HL-60 (cell line): Measurements from ENCODE around the gene TBC1D22A.

Experiments
- DNase-seq, 2 experiments: peaks; one replicate each; pipeline ENCODE4 v3.0.0-alpha.2; 2010 to 2020; ENCODE audit warnings: low read depth in 1 of 2, low spot score in 1 of 2
- H3K27ac ChIP-seq: fragments of 250-450 bp; sonication (Bioruptor Pico); replicated peaks from 2 replicates; pipeline ENCODE4 v1.5.1; 2020; ENCODE audit warnings: mild to moderate bottlenecking, moderate library complexity
- H3K27me3 ChIP-seq: fragments of 250-450 bp; sonication (Bioruptor Pico); 2 replicates; pipeline ENCODE4 v1.5.1; 2021; ENCODE audit warnings: mild to moderate bottlenecking, moderate library complexity; ENCODE audit not compliant: insufficient read depth, poor library complexity, severe bottlenecking
- H3K4me3 ChIP-seq: replicated peaks from 2 replicates; pipeline ENCODE4 v1.5.1; 2011; ENCODE audit warnings: mild to moderate bottlenecking, control low read depth, low read length; ENCODE audit not compliant: insufficient read depth
- CTCF ChIP-seq: IDR thresholded peaks from one replicate; pipeline ENCODE4 v1.5.1; 2011; ENCODE audit warnings: low read length, control low read depth, inconsistent platforms; ENCODE audit not compliant: insufficient read depth
- GABPA ChIP-seq: IDR thresholded peaks from 2 replicates; pipeline ENCODE4 v1.6.1; 2012; ENCODE audit warnings: low read depth
- POLR2AphosphoS5 ChIP-seq: IDR thresholded peaks from 2 replicates; pipeline ENCODE4 v1.6.1; 2012; ENCODE audit warnings: low read depth
- REST ChIP-seq: IDR thresholded peaks from 2 replicates; pipeline ENCODE4 v1.6.1; 2012; ENCODE audit warnings: low read depth; ENCODE audit not compliant: insufficient replicate concordance
- SPI1 ChIP-seq: IDR thresholded peaks from 2 replicates; pipeline ENCODE4 v1.6.1; 2012; ENCODE audit warnings: low read depth, mild to moderate bottlenecking, borderline replicate concordance

TBC1D22A gene

GRCh38 chr22:47123827-47124442, 361.5 kb downstream of the TBC1D22A start:
- Histone ChIP-seq H3K27ac (no peak overlapping the region), H3K4me3 (no peak overlapping the region), H3K27me3 (no peaks in the 10 kb centered on the region)
- no peak for DNase-seq
- TF ChIP-seq CTCF (no peak), REST (no peak), POLR2AphosphoS5 (no peak), SPI1 (no peak), GABPA (no peak)

- Histone ChIP-seq H3K27ac (no peak overlapping the region), H3K4me3 (no peak overlapping the region), H3K27me3 (no peaks in the 10 kb centered on the region)
- TF ChIP-seq REST (no peak), GABPA (no peak), SPI1 (no peak), POLR2AphosphoS5 (no peak), CTCF (no peak)
- no peak for DNase-seq
These were observed 362.0 kb downstream of the TBC1D22A start for GRCh38 chr22:47124451-47124881.

GRCh38 chr22:47124961-47125360, 362.5 kb downstream of the TBC1D22A start:
- H3K27ac ChIP-seq: no peak overlapping the region

More at GRCh38 chr22:47124961-47125360, 362.5 kb downstream of the TBC1D22A start:
- DNase-seq: no peak
- no peak overlapping the region for H3K4me3 ChIP-seq
- TF ChIP-seq POLR2AphosphoS5 (no peak), CTCF (no peak), REST (no peak), SPI1 (no peak), GABPA (no peak)
- no peaks in the 10 kb centered on the region for H3K27me3 ChIP-seq
